Activated CD8-positive, alpha-beta memory T cell treated with anti-CD3 and anti-CD28 coated beads, Interleukin-2, amount 50 U/mL, for 1 hour (primary cell): ENCODE data around the gene RCVRN.
"Not testable (repeated sequence)": the region's sequence is repeated elsewhere in the genome, so short reads cannot be mapped to it uniquely, and the experiment has no call there.

Source experiments
- DNase-seq: peaks from one replicate; pipeline ENCODE4 v3.0.0-alpha.2; 2020; ENCODE audit errors: extremely low read depth

The RCVRN gene

GRCh38 chr17:9922012-9922848, 17.2 kb upstream of the RCVRN start:
- no peak for DNase-seq

GRCh38 chr17:9921216-9921615, 16.1 kb upstream of the RCVRN start:
- not testable (repeated sequence) for DNase-seq

- no peak for DNase-seq
Observed at GRCh38 chr17:9918804-9919352, 13.8 kb upstream of the RCVRN start.

- DNase-seq, result no peak
Observed at GRCh38 chr17:9918352-9918751, 13.3 kb upstream of the RCVRN start.

- DNase-seq, result no peak
Observed at GRCh38 chr17:9917801-9918200, 12.7 kb upstream of the RCVRN start.

- no peak for DNase-seq
Observed at GRCh38 chr17:9917131-9917530, 12.1 kb upstream of the RCVRN start.

- no peak for DNase-seq
Observed at GRCh38 chr17:9916108-9916507, 11.0 kb upstream of the RCVRN start.

GRCh38 chr17:9913476-9913875, 8.4 kb upstream of the RCVRN start:
- DNase-seq, result no peak

GRCh38 chr17:9912121-9913099, 7.3 kb upstream of the RCVRN start:
- no peak for DNase-seq

- DNase-seq, result no peak
Observed at GRCh38 chr17:9911089-9911488, 6.0 kb upstream of the RCVRN start.

- no peak for DNase-seq
Observed at GRCh38 chr17:9908649-9909042, 3.6 kb upstream of the RCVRN start.

- no peak for DNase-seq
Observed at GRCh38 chr17:9907883-9908648, 3.0 kb upstream of the RCVRN start.

GRCh38 chr17:9907131-9907530, 2.1 kb upstream of the RCVRN start:
- DNase-seq, result no peak

GRCh38 chr17:9906616-9907015, 1.5 kb upstream of the RCVRN start:
- DNase-seq, result no peak

GRCh38 chr17:9905902-9906301, 831 bp upstream of the RCVRN start:
- DNase-seq, result no peak

- no peak for DNase-seq
Observed at GRCh38 chr17:9904277-9905077, 594 bp downstream of the RCVRN start.

- DNase-seq, result no peak
Observed at GRCh38 chr17:9902120-9902519, 3.0 kb downstream of the RCVRN start.

- DNase-seq, result no peak
Observed at GRCh38 chr17:9900784-9901183, 4.3 kb downstream of the RCVRN start.

- no peak for DNase-seq
Observed at GRCh38 chr17:9900044-9900594, 5.0 kb downstream of the RCVRN start.

GRCh38 chr17:9899280-9900043, 5.6 kb downstream of the RCVRN start:
- DNase-seq, result no peak
